ENCODE measurements around the gene AUTS2.

AUTS2 gene

GRCh38 chr7:70307544-70308106 is 709.4 kb downstream of the AUTS2 start:
- TF ChIP-seq CTCF (IDR thresholded peaks at IDR 0.05; ENCODE audit: extremely low read depth, missing control alignments), result no peak
- DNase-seq (ENCODE audit: low spot score), result no peak

GRCh38 chr7:70312336-70312735 is 714.1 kb downstream of the AUTS2 start:
- TF ChIP-seq CTCF (IDR thresholded peaks at IDR 0.05; ENCODE audit: extremely low read depth, missing control alignments), result no peak
- DNase-seq (ENCODE audit: low spot score), result no peak

- TF ChIP-seq CTCF (IDR thresholded peaks at IDR 0.05; ENCODE audit: extremely low read depth, missing control alignments), result no peak
- DNase-seq (ENCODE audit: low spot score), result no peak
Observed at GRCh38 chr7:70313271-70313670, 715.0 kb downstream of the AUTS2 start.

DNA sequence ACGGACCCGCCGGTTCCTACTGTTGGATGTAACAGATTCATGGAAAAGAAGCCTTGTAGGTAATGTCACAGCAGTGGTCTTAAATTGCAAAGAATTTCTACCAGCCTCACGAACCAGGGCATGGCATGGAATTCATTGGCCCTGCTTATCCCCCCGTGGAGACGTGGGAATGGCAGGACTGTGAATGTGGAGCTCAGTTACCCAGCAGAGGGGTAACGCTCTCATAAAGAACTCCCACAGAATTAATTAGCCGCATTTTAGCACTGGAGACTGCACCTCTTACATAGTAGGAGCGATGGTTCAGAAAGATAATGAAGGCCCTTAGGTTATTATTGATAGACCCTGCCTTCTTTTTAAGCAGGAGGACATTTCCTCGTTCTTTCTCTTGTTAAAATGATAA is 715.4 kb downstream of the AUTS2 start:
- no peak for TF ChIP-seq CTCF (IDR thresholded peaks at IDR 0.05; ENCODE audit: extremely low read depth, missing control alignments)
- no peak for DNase-seq (ENCODE audit: low spot score)

- no peak for DNase-seq (ENCODE audit: low spot score)
- no peak for TF ChIP-seq CTCF (IDR thresholded peaks at IDR 0.05; ENCODE audit: extremely low read depth, missing control alignments)
Observed at GRCh38 chr7:70314221-70314620, 715.9 kb downstream of the AUTS2 start.

DNA sequence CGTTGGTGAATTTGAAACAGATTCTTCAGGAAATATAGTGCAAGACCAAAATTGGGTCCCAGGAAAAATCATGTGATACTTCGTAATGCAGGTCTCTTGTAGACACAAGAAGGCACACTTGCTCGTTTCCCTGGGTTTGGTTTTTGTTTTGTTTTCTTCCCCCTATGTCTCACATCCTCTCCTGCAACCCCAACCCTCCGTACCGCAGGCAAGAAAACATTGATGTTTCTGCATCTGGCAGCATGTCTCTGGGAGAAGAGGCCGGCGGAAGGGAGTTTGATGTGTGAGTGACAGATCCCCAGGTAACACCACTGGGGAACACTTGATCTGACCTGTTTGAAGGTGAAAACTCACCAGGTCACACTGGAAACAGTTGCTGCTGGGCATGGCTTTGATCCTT is 718.5 kb downstream of the AUTS2 start:
- no peak for DNase-seq (ENCODE audit: low spot score)

DNA sequence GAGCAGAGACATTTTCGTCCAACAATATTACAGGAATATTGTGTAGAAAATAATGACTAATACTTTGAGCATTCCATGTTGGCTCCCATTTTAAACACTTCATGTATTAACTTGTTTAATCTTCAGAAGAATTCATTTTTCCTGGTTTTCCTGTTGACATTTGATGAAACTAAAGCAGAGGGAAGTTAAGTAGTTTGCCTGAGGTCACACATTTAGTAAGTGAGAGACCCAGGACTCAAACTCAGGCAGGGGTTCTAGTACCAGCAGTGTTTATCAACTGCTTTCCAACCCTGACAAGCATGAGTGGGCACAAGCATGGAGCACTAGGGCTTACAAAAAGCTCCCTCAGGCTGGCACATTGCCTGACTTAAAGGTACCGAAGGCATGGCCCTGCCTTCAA is 719.1 kb downstream of the AUTS2 start:
- DNase-seq (ENCODE audit: low spot score), result no peak
- TF ChIP-seq CTCF (IDR thresholded peaks at IDR 0.05; ENCODE audit: extremely low read depth, missing control alignments), result no peak

More for the DNA sequence above, 718.5 kb downstream of the AUTS2 start:
- no peak for TF ChIP-seq CTCF (IDR thresholded peaks at IDR 0.05; ENCODE audit: extremely low read depth, missing control alignments)
